ENCODE data around the gene PPIL6.
A peak's percentile ranks its signal among the peaks of the same experiment; 100 is the strongest.

The PPIL6 gene

DNA sequence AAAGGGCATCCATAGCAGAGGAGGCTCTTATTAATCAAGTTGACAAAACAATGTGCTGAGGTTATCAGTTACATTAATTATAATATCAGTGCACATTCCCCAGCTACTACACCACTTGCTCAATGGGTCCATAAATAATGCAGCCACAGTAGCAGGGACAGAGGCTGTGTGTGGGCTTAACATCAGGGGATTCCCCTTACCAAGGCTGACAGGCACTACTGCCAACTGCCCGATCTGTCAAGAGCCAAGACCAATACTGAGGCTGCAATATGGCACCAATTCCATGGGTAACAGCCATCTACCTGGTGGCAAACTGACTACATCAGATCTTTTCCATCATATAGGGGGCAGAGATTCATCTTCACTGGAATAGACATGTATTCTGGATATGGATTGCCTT is 80.1 kb downstream of the PPIL6 start:
- DNase-seq, result no peak

- no peak for DNase-seq
Observed at GRCh38 chr6:109359248-109359647, 81.2 kb downstream of the PPIL6 start.

DNA sequence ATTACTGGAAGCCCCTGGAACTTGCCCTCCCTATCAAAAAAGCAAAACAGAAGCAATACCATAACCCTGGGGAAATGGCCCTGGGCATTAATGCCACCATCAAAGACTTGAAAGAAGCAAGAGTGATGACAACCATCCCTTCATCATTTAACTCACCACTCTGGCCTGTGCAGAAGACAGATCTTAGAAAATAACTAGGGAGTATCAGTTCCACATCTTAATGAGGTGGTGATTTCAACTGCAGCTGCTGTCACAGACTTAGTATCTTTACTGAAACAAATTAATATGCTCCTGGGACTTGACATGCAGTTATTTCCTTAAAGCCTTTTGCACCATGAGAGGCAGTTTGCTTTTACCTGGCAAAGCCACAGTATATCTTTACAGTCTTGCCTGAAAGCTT is 82.2 kb downstream of the PPIL6 start:
- no peak for DNase-seq

DNA sequence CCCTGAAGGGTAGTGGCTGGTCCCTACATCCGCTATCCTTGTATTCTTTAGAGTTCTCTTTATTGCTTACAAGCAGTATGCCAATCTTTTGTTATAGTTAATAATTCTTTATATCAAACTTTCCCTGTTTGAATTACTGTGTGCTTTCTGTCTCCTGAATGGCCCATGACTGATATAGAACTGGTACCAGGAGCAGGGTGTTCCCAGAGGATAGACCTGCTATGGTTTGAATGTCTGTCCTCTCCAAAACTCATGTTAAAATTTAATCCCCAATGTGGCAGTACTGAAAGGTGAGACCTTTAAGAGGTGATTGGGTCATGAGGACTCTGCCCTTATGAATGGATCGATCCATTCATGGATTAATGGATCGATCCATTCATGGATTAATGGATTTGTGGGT is 84.2 kb downstream of the PPIL6 start:
- no peak for DNase-seq

GRCh38 chr6:109351231-109352130 is 88.9 kb downstream of the PPIL6 start:
- DNase-seq, result no peak

- DNase-seq, result peak; percentile 17
Observed at GRCh38 chr6:109349419-109349987, 90.9 kb downstream of the PPIL6 start.

GRCh38 chr6:109348226-109348625 is 92.2 kb downstream of the PPIL6 start:
- DNase-seq, result no peak

DNA sequence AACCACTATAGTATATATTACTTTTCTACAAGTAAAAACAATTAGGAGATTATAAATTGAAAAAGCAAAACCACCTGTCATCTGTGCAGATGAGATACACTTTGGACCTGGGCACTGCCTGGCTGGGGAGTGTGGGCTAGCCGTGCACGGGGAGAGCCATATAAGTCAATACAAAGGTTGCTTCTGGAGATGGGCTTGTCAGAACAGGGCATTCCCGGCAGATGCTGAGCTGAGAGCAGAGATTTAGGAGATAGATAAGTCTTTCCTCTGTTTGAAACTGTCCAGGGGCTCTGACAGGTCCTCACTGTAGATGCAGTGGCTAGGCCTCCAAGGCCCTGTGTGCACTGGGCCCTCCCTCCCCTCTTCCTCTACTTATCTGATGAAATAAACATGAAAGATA is 92.6 kb downstream of the PPIL6 start:
- DNase-seq, result no peak

- DNase-seq, result no peak
Observed at GRCh38 chr6:109345986-109346385, 94.4 kb downstream of the PPIL6 start.

DNA sequence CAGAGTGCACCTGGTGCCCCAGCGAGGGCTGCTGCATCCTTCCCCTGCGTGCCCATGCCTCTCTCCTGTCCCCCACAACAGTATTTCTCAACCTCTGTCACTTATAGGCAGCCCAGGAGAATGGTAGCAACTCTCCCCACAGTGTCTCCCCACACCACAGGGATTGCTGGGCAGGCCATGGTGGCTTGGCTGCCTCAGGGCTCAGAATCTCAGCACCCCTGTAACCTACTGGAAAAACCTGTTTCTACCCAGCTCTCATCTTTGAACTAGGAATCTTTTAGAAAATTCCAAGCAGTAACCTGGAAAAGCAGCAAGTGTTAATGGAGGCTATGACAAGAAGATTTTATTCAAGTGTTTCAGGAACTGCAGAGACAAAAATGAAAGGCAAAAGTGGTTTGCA is 96.2 kb downstream of the PPIL6 start:
- DNase-seq, result no peak

- no peak for DNase-seq
Observed at GRCh38 chr6:109343518-109343917, 96.9 kb downstream of the PPIL6 start.

DNA sequence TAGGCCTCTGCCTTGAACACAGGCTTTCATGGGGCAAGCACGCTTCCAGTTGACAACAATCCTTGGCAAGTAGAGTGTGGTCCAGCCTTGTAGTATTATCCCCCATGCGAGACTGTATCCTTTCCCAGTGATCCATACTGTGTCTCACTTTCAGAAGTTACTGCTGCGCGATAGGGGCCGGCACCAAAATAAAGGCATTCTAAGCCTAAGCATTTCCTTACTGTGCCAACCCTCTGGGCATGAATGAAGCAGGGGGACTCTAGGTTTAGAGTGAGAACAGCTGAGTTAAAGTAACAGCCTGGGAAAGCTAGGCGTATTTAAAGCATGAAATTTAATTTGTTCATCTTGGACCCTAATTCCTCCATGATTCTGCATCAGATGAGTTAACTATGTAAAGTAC is 97.5 kb downstream of the PPIL6 start:
- no peak for DNase-seq

GRCh38 chr6:109342506-109342905 is 97.9 kb downstream of the PPIL6 start:
- no peak for DNase-seq

GRCh38 chr6:109340811-109341210 is 99.6 kb downstream of the PPIL6 start:
- DNase-seq, result no peak
